HG02852 (cell line): Measurements from ENCODE around the gene FA2H.
"Not testable (repeated sequence)": the region's sequence is repeated elsewhere in the genome, so short reads cannot be mapped to it uniquely, and the experiment has no call there.

ENCODE experiments used
- ATAC-seq: cut with Tn5 transposase; IDR thresholded peaks from one replicate; pipeline ENCODE4 v1.9.1; 2021; ENCODE audit warnings: mild to moderate bottlenecking, moderate library complexity; ENCODE audit not compliant: unreplicated experiment

FA2H gene

DNA sequence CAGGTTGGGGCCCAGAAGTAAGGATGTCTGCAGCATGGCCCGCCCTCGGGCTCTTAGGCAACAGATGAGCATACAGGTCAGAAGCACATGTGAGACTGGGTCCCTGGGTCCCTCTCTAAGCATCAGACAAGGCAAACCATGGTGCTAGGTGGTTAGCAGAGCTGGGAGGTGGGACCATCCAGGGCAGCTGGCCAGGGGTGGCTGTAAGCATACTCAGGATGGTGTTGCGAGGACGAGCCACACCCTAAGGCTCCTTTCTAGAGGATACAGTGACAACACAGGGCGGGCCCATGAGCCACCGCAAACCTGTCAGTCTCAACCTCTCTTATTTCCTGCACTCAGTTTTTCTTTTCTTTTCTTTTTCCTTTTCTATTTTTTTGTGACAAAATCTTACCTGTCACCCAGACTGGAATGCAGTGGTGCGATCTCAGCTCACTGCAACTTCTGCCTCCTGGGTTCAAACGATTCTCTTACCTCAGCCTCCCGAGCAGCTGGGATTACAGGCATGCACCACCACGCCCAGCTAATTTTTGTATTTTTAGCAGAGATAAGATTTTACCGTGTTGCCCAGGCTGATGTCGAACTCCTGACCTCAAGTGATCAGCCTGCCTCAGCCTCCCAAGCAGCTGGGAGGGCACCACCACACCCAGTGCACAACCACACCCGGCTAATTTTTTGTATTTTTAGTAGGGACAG, 3.6 kb downstream of the FA2H start:
- ATAC-seq, result no peak

GRCh38 chr16:74769586-74770190, 4.9 kb downstream of the FA2H start:
- no peak for ATAC-seq

GRCh38 chr16:74768239-74768638, 6.4 kb downstream of the FA2H start:
- ATAC-seq, result no peak

DNA sequence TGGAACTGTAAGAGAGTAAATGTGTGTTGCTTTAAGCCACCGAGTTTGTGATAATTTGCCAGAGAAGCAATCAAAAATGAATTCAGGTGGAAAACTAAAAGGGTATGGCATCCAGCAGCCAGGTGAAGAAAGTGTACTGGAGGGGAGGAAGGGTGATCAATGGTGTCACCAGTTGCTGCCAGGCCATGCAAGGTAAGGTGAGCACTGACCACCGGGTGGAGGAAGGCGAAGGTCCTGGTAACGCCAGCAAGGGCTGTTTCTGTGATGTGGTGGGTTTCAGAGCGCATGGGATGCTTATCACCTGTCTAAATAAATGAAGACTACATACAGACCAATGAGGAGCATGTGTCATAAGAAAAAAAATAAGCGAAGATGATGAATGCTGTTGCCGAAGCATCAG, 6.9 kb downstream of the FA2H start:
- ATAC-seq, result no peak

GRCh38 chr16:74766729-74767128, 7.9 kb downstream of the FA2H start:
- no peak for ATAC-seq

DNA sequence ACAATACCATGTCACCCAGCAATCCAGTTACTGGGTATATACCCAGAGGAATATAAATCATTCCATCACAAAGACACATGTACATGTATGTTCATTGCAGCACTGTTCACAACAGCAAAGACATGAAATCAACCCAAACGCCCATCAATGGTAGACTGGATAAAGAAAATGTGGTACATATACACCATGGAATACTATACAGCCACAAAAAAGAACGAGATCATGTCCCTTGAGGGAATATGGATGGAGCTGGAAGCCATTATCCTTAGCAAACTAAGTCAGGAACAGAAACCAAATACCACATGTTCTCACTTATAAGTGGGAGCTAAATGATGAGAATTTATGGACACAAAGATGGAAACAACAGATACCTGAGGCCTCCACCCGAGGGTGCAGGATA, 10.4 kb downstream of the FA2H start:
- not testable (repeated sequence) for ATAC-seq

- ATAC-seq, result no peak
Observed at GRCh38 chr16:74761665-74762064, 13.0 kb downstream of the FA2H start.

GRCh38 chr16:74760007-74760767, 14.4 kb downstream of the FA2H start:
- ATAC-seq, result peak; percentile 84

- ATAC-seq, result no peak
Observed at GRCh38 chr16:74759564-74759963, 15.1 kb downstream of the FA2H start.

GRCh38 chr16:74758801-74759200, 15.8 kb downstream of the FA2H start:
- ATAC-seq, result no peak

GRCh38 chr16:74757349-74757748, 17.3 kb downstream of the FA2H start:
- ATAC-seq, result no peak

- ATAC-seq, result no peak
Observed at GRCh38 chr16:74756203-74756602, 18.4 kb downstream of the FA2H start.

GRCh38 chr16:74753180-74753579, 21.4 kb downstream of the FA2H start:
- ATAC-seq, result no peak

DNA sequence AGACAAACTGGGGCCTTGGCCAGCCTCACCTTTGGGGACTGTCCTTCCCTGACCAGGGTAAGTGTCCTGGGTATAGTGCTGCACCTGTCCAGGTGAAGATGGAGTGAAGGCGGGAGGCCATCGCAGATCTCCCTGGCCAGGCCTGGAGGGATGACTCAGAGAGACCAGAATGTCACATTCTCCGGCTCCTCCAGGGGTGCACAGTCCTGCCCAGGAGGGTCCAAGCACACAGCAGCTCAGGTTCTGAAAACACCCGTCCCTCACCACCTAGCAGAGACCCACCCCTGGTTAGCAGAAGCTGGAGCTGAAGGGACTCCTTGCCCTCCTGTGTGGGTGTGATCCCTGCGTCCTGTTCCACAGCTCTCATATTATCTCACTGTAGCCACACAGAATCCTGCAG, 21.9 kb downstream of the FA2H start:
- no peak for ATAC-seq

- no peak for ATAC-seq
Observed at GRCh38 chr16:74752258-74752657, 22.4 kb downstream of the FA2H start.

GRCh38 chr16:74751658-74752057, 23.0 kb downstream of the FA2H start:
- ATAC-seq, result no peak

- ATAC-seq, result no peak
Observed at GRCh38 chr16:74749291-74750055, 25.1 kb downstream of the FA2H start.

- no peak for ATAC-seq
Observed at GRCh38 chr16:74748616-74749026, 26.0 kb downstream of the FA2H start.

DNA sequence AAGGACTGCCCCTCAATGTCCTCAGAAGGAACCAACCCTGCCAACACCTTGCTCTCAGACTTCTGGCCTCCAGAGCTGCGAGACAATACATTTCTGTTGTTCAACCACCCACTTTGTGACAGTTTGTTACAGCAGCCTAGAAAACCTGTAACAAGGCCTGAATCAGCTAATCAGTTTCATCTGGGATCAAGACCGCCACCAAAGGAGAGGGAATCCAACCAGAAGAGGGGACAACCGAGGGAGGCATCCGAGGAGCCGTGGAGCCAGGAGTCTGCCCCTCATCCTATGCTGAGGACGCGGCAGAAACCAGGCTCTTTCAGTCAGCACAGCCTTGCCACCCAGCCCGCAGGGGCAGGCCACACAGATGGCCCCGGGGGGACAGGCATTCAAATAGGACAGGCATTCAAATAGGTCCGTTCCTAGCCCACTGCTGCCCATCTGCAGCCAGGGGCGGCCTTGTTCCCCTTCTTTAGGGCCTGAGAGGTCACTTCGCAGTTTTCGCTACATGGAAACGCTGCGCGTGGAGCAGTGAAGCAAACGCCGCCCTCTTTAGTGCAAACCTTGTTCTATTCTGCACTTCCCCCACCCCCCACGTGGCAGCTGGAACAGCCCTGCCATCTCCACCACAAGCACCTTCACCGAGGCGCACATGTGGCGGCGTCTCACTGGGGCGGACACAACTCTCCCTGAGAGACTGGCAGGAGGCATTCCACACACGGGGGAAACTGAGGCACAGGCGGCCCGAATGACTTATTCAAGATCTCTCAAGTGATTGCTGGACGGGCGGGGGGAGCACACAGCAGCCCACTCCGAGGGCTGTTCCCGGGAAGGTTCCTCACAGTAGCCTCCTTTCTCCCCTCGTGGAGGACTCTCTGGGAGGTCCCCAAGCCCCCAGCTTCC, 26.7 kb downstream of the FA2H start:
- no peak for ATAC-seq

DNA sequence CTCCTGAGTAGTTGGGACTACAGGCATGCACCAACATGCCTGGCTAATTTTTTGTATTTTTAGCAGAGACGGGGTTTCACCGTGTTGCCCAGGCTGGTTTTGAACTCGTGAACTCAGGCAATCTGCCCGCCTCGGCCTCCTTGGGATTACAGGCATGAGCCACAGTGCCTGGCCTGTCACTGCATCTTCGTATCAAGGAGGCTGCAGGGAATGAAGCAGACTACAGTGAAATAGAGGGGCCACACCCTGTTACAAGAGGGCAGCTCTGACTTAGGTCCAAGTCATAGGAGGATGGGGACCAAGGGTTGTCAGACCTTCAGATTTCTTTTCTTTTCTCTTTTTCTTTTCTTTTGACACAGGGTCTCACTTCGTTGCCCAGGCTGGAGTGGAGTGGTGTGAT, 28.7 kb downstream of the FA2H start:
- no peak for ATAC-seq
